Measurements from ENCODE around the gene FGF13.

DNA sequence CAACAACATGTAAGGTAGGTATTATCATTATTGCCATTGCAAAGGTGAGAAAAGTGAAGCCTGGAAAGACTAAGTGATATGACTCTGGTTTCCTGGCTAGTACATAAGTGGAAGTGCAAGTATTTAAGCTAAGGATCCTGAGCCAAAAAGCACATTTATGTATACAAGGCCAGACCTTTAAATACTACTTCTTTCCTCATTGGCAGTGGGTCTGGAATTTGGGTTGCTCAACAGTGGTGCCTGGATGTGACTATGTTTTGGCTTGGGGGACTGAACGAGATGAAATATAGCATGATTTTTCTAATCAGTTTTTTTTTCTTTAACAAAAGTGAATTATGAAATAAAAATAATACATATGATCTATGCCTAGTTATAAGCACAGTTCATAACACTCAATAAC, 7.4 kb upstream of the FGF13 start:
- TF ChIP-seq, protein P1, sequence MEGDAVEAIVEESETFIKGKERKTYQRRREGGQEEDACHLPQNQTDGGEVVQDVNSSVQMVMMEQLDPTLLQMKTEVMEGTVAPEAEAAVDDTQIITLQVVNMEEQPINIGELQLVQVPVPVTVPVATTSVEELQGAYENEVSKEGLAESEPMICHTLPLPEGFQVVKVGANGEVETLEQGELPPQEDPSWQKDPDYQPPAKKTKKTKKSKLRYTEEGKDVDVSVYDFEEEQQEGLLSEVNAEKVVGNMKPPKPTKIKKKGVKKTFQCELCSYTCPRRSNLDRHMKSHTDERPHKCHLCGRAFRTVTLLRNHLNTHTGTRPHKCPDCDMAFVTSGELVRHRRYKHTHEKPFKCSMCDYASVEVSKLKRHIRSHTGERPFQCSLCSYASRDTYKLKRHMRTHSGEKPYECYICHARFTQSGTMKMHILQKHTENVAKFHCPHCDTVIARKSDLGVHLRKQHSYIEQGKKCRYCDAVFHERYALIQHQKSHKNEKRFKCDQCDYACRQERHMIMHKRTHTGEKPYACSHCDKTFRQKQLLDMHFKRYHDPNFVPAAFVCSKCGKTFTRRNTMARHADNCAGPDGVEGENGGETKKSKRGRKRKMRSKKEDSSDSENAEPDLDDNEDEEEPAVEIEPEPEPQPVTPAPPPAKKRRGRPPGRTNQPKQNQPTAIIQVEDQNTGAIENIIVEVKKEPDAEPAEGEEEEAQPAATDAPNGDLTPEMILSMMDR (IDR thresholded peaks at IDR 0.05) = no peak
- no peak for TF ChIP-seq EZH2 (IDR thresholded peaks at IDR 0.05; ENCODE audit: borderline replicate concordance, insufficient read depth, low read depth, low read length, poor library complexity, severe bottlenecking)
